Mucosa of stomach (tissue), 1 donor: ENCODE measurements around the gene OVCA2.

Experiments used
- H3K27me3 ChIP-seq: one replicate; pipeline ENCODE4 v1.7.0; 2013; ENCODE audit warnings: mild to moderate bottlenecking, low read length; ENCODE audit not compliant: control insufficient read depth, insufficient read depth
- H3K36me3 ChIP-seq: one replicate; pipeline ENCODE4 v1.7.0; 2013; ENCODE audit warnings: low read length; ENCODE audit not compliant: control insufficient read depth, insufficient read depth
- H3K4me1 ChIP-seq: one replicate; pipeline ENCODE4 v1.7.0; 2013; ENCODE audit warnings: mild to moderate bottlenecking, low read length; ENCODE audit not compliant: control insufficient read depth, insufficient read depth
- H3K4me3 ChIP-seq: one replicate; pipeline ENCODE4 v1.7.0; 2013; ENCODE audit warnings: low read length
- H3K9ac ChIP-seq: one replicate; pipeline ENCODE4 v1.7.0; 2013; ENCODE audit warnings: mild to moderate bottlenecking, low read length, moderate library complexity
- H3K9me3 ChIP-seq: one replicate; pipeline ENCODE4 v1.7.0; 2013; ENCODE audit warnings: mild to moderate bottlenecking, low read length, moderate library complexity; ENCODE audit not compliant: control insufficient read depth
- donor health status: Pancreatic carcinoma.

Gene OVCA2

GRCh38 chr17:2060681-2061440, 19.0 kb downstream of the OVCA2 start:
- H3K27me3 ChIP-seq, result peaks cover 31% of the 10 kb centered on the region
- no peak overlapping the region for H3K4me3 ChIP-seq
- H3K36me3 ChIP-seq, result peaks cover 9% of the 10 kb centered on the region
- H3K9me3 ChIP-seq, result no peaks in the 10 kb centered on the region
- peak overlapping the region; percentile 53 for H3K9ac ChIP-seq
- H3K4me1 ChIP-seq, result peaks cover 49% of the 10 kb centered on the region

- Histone ChIP-seq H3K4me1 (peaks cover 46% of the 10 kb centered on the region), H3K27me3 (peaks cover 25% of the 10 kb centered on the region), H3K36me3 (peaks cover 9% of the 10 kb centered on the region), H3K9me3 (no peaks in the 10 kb centered on the region), H3K4me3 (no peak overlapping the region), H3K9ac (peak overlapping the region; percentile 26)
Measured at GRCh38 chr17:2061441-2061958, 19.7 kb downstream of the OVCA2 start.

GRCh38 chr17:2062571-2063183, 20.9 kb downstream of the OVCA2 start:
- Histone ChIP-seq H3K9ac (peak overlapping the region; percentile 35), H3K4me1 (peaks cover 53% of the 10 kb centered on the region), H3K36me3 (peaks cover 9% of the 10 kb centered on the region), H3K4me3 (no peak overlapping the region), H3K27me3 (peaks cover 15% of the 10 kb centered on the region), H3K9me3 (no peaks in the 10 kb centered on the region)

GRCh38 chr17:2063261-2064146, 21.7 kb downstream of the OVCA2 start:
- H3K36me3 ChIP-seq, result peaks cover 9% of the 10 kb centered on the region
- H3K4me1 ChIP-seq, result peaks cover 49% of the 10 kb centered on the region
- H3K9me3 ChIP-seq, result no peaks in the 10 kb centered on the region
- H3K4me3 ChIP-seq, result no peak overlapping the region
- H3K27me3 ChIP-seq, result peaks cover 7% of the 10 kb centered on the region
- no peak overlapping the region for H3K9ac ChIP-seq

- H3K9ac ChIP-seq, result no peak overlapping the region
- H3K9me3 ChIP-seq, result no peaks in the 10 kb centered on the region
- H3K4me1 ChIP-seq, result peaks cover 43% of the 10 kb centered on the region
- H3K4me3 ChIP-seq, result no peak overlapping the region
- H3K36me3 ChIP-seq, result peaks cover 9% of the 10 kb centered on the region
- H3K27me3 ChIP-seq, result peaks cover 2% of the 10 kb centered on the region
Measured at GRCh38 chr17:2064147-2064489, 22.3 kb downstream of the OVCA2 start.

- Histone ChIP-seq H3K36me3 (peaks cover 9% of the 10 kb centered on the region), H3K27me3 (no peaks in the 10 kb centered on the region), H3K9me3 (no peaks in the 10 kb centered on the region), H3K4me3 (no peak overlapping the region), H3K9ac (no peak overlapping the region), H3K4me1 (peaks cover 42% of the 10 kb centered on the region)
Measured at GRCh38 chr17:2064520-2064971, 22.7 kb downstream of the OVCA2 start.

GRCh38 chr17:2064980-2065785, 23.4 kb downstream of the OVCA2 start:
- Histone ChIP-seq H3K4me3 (no peak overlapping the region), H3K27me3 (no peaks in the 10 kb centered on the region), H3K36me3 (peaks cover 9% of the 10 kb centered on the region), H3K9me3 (no peaks in the 10 kb centered on the region), H3K9ac (no peak overlapping the region), H3K4me1 (peaks cover 39% of the 10 kb centered on the region)

GRCh38 chr17:2065949-2066400, 24.2 kb downstream of the OVCA2 start:
- Histone ChIP-seq H3K36me3 (peaks cover 6% of the 10 kb centered on the region), H3K27me3 (no peaks in the 10 kb centered on the region), H3K9ac (no peak overlapping the region), H3K9me3 (no peaks in the 10 kb centered on the region), H3K4me1 (peaks cover 39% of the 10 kb centered on the region), H3K4me3 (no peak overlapping the region)

- H3K9ac ChIP-seq, result no peak overlapping the region
- H3K4me3 ChIP-seq, result no peak overlapping the region
- peaks cover 4% of the 10 kb centered on the region for H3K36me3 ChIP-seq
- H3K9me3 ChIP-seq, result no peaks in the 10 kb centered on the region
- peaks cover 33% of the 10 kb centered on the region for H3K4me1 ChIP-seq
- H3K27me3 ChIP-seq, result no peaks in the 10 kb centered on the region
Measured at GRCh38 chr17:2067048-2067561, 25.3 kb downstream of the OVCA2 start.

GRCh38 chr17:2067608-2068024, 25.8 kb downstream of the OVCA2 start:
- Histone ChIP-seq H3K4me3 (no peak overlapping the region), H3K4me1 (peaks cover 32% of the 10 kb centered on the region), H3K9ac (no peak overlapping the region), H3K36me3 (no peaks in the 10 kb centered on the region), H3K9me3 (no peaks in the 10 kb centered on the region), H3K27me3 (no peaks in the 10 kb centered on the region)

- Histone ChIP-seq H3K9ac (no peak overlapping the region), H3K36me3 (no peaks in the 10 kb centered on the region), H3K27me3 (no peaks in the 10 kb centered on the region), H3K9me3 (no peaks in the 10 kb centered on the region), H3K4me3 (no peak overlapping the region), H3K4me1 (peaks cover 32% of the 10 kb centered on the region)
Measured at GRCh38 chr17:2068031-2068518, 26.3 kb downstream of the OVCA2 start.
